ENCODE data around the gene CDH12. TPM values are rescaled to one million over a fixed set of nuclear protein-coding genes. Genes with fewer than 3 reads are reported as not detected.

CDH12 gene
- total RNA-seq, 1 experiment from 2014 or later = not detected

DNA sequence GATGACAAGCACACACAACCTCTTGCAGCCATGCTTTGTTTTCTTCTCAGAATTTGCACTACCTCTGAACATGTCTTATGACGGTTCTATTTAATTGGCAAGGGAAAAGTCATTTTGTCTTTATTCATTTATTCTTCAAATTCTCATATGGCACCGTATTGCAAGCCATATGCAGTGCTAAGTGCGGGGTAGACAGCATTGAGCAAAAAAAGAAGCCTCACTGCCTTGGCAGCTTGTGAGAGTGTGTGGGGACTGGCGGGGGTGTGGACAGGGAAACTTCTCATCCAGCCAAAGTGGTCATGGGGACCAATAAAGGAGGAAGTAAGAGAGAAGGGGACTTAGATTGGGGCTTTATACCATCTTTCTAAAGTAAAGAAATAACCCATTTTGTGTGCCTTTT lies 160.0 kb downstream of the CDH12 start:
- Histone ChIP-seq H4K91ac (ENCODE audit: insufficient read length, low read depth, low read length) (no peak overlapping the region), H3K23ac (ENCODE audit: insufficient read length, low read depth, low read length) (no peak overlapping the region), H3K9me3 (ENCODE audit: control insufficient read depth, low read depth, low read length) (no peaks in the 10 kb centered on the region), H2BK5ac (ENCODE audit: insufficient read length, low read length) (no peak overlapping the region), H3K79me1 (ENCODE audit: insufficient read depth, low read depth, low read length, poor library complexity, severe bottlenecking) (no peaks in the 10 kb centered on the region), H2BK20ac (ENCODE audit: low read depth, low read length, poor library complexity, severe bottlenecking) (no peak overlapping the region), H2AK5ac (ENCODE audit: insufficient read length, low read length) (no peak overlapping the region), H4K5ac (ENCODE audit: insufficient read length, low read depth, low read length) (no peak overlapping the region), H3T11ph (ENCODE audit: low read length) (no peak overlapping the region), H3K9ac (ENCODE audit: extremely low read depth, insufficient read length, low read length) (no peak overlapping the region), H2AFZ (ENCODE audit: low read length) (no peak overlapping the region), H3K27me3 (ENCODE audit: insufficient read depth, low read length) (no peaks in the 10 kb centered on the region), H3K4ac (ENCODE audit: low read depth, low read length) (no peak overlapping the region), H3K4me2 (ENCODE audit: insufficient read depth, insufficient read length, low read length) (no peak overlapping the region), H3K14ac (ENCODE audit: insufficient read depth, low read length) (no peak overlapping the region), H2BK15ac (ENCODE audit: low read depth, low read length) (no peak overlapping the region), H3K18ac (ENCODE audit: insufficient read length, low read depth, low read length) (no peak overlapping the region), H3K27ac (ENCODE audit: insufficient read length, low read depth, low read length) (no peak overlapping the region), H4K20me1 (ENCODE audit: control insufficient read depth, insufficient read depth, insufficient read length) (no peaks in the 10 kb centered on the region), H2BK12ac (ENCODE audit: insufficient read length, low read depth, low read length) (no peak overlapping the region), H3K23me2 (ENCODE audit: insufficient read length, low read depth, low read length, poor library complexity, severe bottlenecking) (no peaks in the 10 kb centered on the region), H3K79me2 (ENCODE audit: insufficient read depth, low read length) (no peaks in the 10 kb centered on the region), H2BK120ac (ENCODE audit: low read depth, low read length, poor library complexity, severe bottlenecking) (no peak overlapping the region), H4K8ac (replicated peaks; ENCODE audit: insufficient read length, low read depth, low read length) (no peak overlapping the region), H3K4me1 (ENCODE audit: insufficient read depth, low read length) (no peaks in the 10 kb centered on the region; the same call in 1 of the 2 replicates), H3K56ac (ENCODE audit: insufficient read length, low read depth, low read length) (no peak overlapping the region)
- TF ChIP-seq, protein P1, sequence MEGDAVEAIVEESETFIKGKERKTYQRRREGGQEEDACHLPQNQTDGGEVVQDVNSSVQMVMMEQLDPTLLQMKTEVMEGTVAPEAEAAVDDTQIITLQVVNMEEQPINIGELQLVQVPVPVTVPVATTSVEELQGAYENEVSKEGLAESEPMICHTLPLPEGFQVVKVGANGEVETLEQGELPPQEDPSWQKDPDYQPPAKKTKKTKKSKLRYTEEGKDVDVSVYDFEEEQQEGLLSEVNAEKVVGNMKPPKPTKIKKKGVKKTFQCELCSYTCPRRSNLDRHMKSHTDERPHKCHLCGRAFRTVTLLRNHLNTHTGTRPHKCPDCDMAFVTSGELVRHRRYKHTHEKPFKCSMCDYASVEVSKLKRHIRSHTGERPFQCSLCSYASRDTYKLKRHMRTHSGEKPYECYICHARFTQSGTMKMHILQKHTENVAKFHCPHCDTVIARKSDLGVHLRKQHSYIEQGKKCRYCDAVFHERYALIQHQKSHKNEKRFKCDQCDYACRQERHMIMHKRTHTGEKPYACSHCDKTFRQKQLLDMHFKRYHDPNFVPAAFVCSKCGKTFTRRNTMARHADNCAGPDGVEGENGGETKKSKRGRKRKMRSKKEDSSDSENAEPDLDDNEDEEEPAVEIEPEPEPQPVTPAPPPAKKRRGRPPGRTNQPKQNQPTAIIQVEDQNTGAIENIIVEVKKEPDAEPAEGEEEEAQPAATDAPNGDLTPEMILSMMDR (conservative IDR thresholded peaks at IDR 0.05) = no peak
- no peak overlapping the region for H3K4me3 Mint-ChIP-seq
- H3K27ac Mint-ChIP-seq = no peak overlapping the region
- H3K4me1 Mint-ChIP-seq = no peaks in the 10 kb centered on the region
- H3K27me3 Mint-ChIP-seq (ENCODE audit: low read depth) = no peaks in the 10 kb centered on the region
- no CpG with 5 or more reads among the region's 4 CpGs for WGBS (ENCODE audit: extremely low coverage, insufficient read length, low lambda C conversion rate)
- no peak for DNase-seq
- H3K9me3 Mint-ChIP-seq = peaks cover 3 to 4% of the 10 kb centered on the region in 2 experiments; a peak in 2 of 5 replicates
- H3K36me3 Mint-ChIP-seq (ENCODE audit: insufficient read depth in 1 of 3, low read depth in 3 of 3) = peaks cover 0 to 4% (median 0%) of the 10 kb centered on the region in 3 experiments; a peak in 1 of 7 replicates
